ENCODE results near the gene STAU1. TPM values are rescaled to one million over a fixed set of nuclear protein-coding genes. Genes with fewer than 3 reads are reported as not detected.

Gene STAU1
- polyA plus RNA-seq, 1 donor (not counting 4 experiments of a cell fraction or from before 2014, with no cell fraction given) = 55.3 TPM

- Histone ChIP-seq H3K4me1 (ENCODE audit: control insufficient read depth, extremely low read depth, insufficient read depth, low read length) (peaks cover 5% of the 10 kb centered on the region), H3K4me3 (ENCODE audit: control insufficient read depth in 2 of 3, extremely low read depth in 1 of 3, insufficient read depth in 2 of 3, low read depth in 1 of 3, low read length in 3 of 3) (no peak overlapping the region), H3K9me1 (ENCODE audit: control insufficient read depth, extremely low read depth, insufficient read depth, low read length) (no peaks in the 10 kb centered on the region), H3K9ac (ENCODE audit: control insufficient read depth, extremely low read depth, insufficient read depth, low read length) (no peak overlapping the region), H3K36me3 (ENCODE audit: control insufficient read depth in 2 of 2, extremely low read depth in 1 of 2, insufficient read depth in 2 of 2, low read length in 2 of 2) (no peaks in the 10 kb centered on the region), H4K20me1 (ENCODE audit: control insufficient read depth, extremely low read depth, insufficient read depth, low read length) (no peaks in the 10 kb centered on the region), H2AFZ (ENCODE audit: control insufficient read depth, low read length) (no peak overlapping the region), H3K4me2 (ENCODE audit: control insufficient read depth, extremely low read depth, insufficient read depth, low read depth, low read length) (no peak overlapping the region), H3K9me3 (ENCODE audit: control insufficient read depth, low read depth, low read length) (peaks cover 2% of the 10 kb centered on the region), H3K27ac (ENCODE audit: control insufficient read depth, insufficient read depth, low read length) (no peak overlapping the region), H3K27me3 (ENCODE audit: control insufficient read depth, extremely low read depth, insufficient read depth, low read length) (no peaks in the 10 kb centered on the region), H3K79me2 (ENCODE audit: control insufficient read depth, insufficient read depth, low read length) (peaks cover 3% of the 10 kb centered on the region)
- FAIRE-seq (no peak), DNase-seq (ENCODE audit: low read depth, low spot score) (no peak)
- dilution Hi-C loops (cut with MboI; ENCODE audit: extremely low pct_ligation_motif_present, low sequenced_read_pairs) = no loop called here
- TF ChIP-seq CTCF (optimal IDR thresholded peaks at IDR 0.05 in 1 of 3, IDR thresholded peaks at IDR 0.05 in 1 of 3, conservative IDR thresholded peaks at IDR 0.05 in 1 of 3; ENCODE audit: extremely low read depth in 1 of 3, insufficient read depth in 2 of 3, low read length in 3 of 3) = no peak
- TF ChIP-seq EZH2 (IDR thresholded peaks at IDR 0.05; ENCODE audit: low read length) = no peak
Measured at GRCh38 chr20:49214571-49214970, 26.4 kb upstream of the STAU1 start.

- TF ChIP-seq CTCF (optimal IDR thresholded peaks at IDR 0.05 in 1 of 3, IDR thresholded peaks at IDR 0.05 in 1 of 3, conservative IDR thresholded peaks at IDR 0.05 in 1 of 3; ENCODE audit: extremely low read depth in 1 of 3, insufficient read depth in 2 of 3, low read length in 3 of 3) (no peak), EZH2 (IDR thresholded peaks at IDR 0.05; ENCODE audit: low read length) (no peak)
- H3K27ac ChIP-seq (ENCODE audit: control insufficient read depth, insufficient read depth, low read length) = no peak overlapping the region
- peaks cover 2% of the 10 kb centered on the region for H3K9me3 ChIP-seq (ENCODE audit: control insufficient read depth, low read depth, low read length)
- DNase-seq (ENCODE audit: low read depth, low spot score) = no peak
- no peaks in the 10 kb centered on the region for H3K9me1 ChIP-seq (ENCODE audit: control insufficient read depth, extremely low read depth, insufficient read depth, low read length)
- H3K79me2 ChIP-seq (ENCODE audit: control insufficient read depth, insufficient read depth, low read length) = no peaks in the 10 kb centered on the region
- dilution Hi-C loops (cut with MboI; ENCODE audit: extremely low pct_ligation_motif_present, low sequenced_read_pairs) = no loop called here
- no peak overlapping the region for H3K9ac ChIP-seq (ENCODE audit: control insufficient read depth, extremely low read depth, insufficient read depth, low read length)
- H3K4me2 ChIP-seq (ENCODE audit: control insufficient read depth, extremely low read depth, insufficient read depth, low read depth, low read length) = no peak overlapping the region
- no peaks in the 10 kb centered on the region for H4K20me1 ChIP-seq (ENCODE audit: control insufficient read depth, extremely low read depth, insufficient read depth, low read length)
- no peaks in the 10 kb centered on the region for H3K36me3 ChIP-seq (ENCODE audit: control insufficient read depth in 2 of 2, extremely low read depth in 1 of 2, insufficient read depth in 2 of 2, low read length in 2 of 2)
- no peaks in the 10 kb centered on the region for H3K4me1 ChIP-seq (ENCODE audit: control insufficient read depth, extremely low read depth, insufficient read depth, low read length)
- no peak for FAIRE-seq
- no peak overlapping the region for H3K4me3 ChIP-seq (ENCODE audit: control insufficient read depth in 2 of 3, extremely low read depth in 1 of 3, insufficient read depth in 2 of 3, low read depth in 1 of 3, low read length in 3 of 3)
- no peaks in the 10 kb centered on the region for H3K27me3 ChIP-seq (ENCODE audit: control insufficient read depth, extremely low read depth, insufficient read depth, low read length)
- no peak overlapping the region for H2AFZ ChIP-seq (ENCODE audit: control insufficient read depth, low read length)
Measured at GRCh38 chr20:49210757-49211110, 22.6 kb upstream of the STAU1 start.
